DND-41 (cell line): ENCODE results near the gene USP13.

Source experiments
- ATAC-seq: fragments of 200-7000 bp; cut with Tn5 transposase; 3 replicates; pipeline ENCODE4 v1.9.1; 2021; ENCODE audit warnings: low read depth; ENCODE audit not compliant: insufficient read depth
- DNase-seq: peaks from one replicate; pipeline ENCODE4 v3.0.0-alpha.2; 2020
- H2AFZ ChIP-seq: 2 replicates; pipeline ENCODE4 v1.6.0; 2012; ENCODE audit warnings: low read depth, low read length
- H3K27ac ChIP-seq: 2 replicates; pipeline ENCODE4 v1.5.1; 2012; ENCODE audit warnings: low read length, inconsistent platforms
- H3K27me3 ChIP-seq: fragments of 200-600 bp; sonication (generic); 2 replicates; pipeline ENCODE4 v1.6.0; 2012; ENCODE audit warnings: low read length, mild to moderate bottlenecking, inconsistent platforms; ENCODE audit not compliant: insufficient read depth, poor library complexity
- H3K36me3 ChIP-seq: 2 replicates; pipeline ENCODE4 v1.5.1; 2012; ENCODE audit warnings: low read length, inconsistent platforms; ENCODE audit not compliant: insufficient read depth
- H3K4me1 ChIP-seq: 2 replicates; pipeline ENCODE4 v1.5.1; 2012; ENCODE audit warnings: mild to moderate bottlenecking, low read length; ENCODE audit not compliant: insufficient read depth
- H3K4me2 ChIP-seq: 2 replicates; pipeline ENCODE4 v1.6.0; 2012; ENCODE audit warnings: mild to moderate bottlenecking, moderate library complexity, low read length, inconsistent platforms; ENCODE audit not compliant: insufficient read depth
- H3K4me3 ChIP-seq, 2 experiments: fragments of 200-600 bp in 1 of 2; shearing (Covaris generic) in 1 of 2; 2 replicates each; pipeline ENCODE4 v1.5.1; 2012 to 2016; ENCODE audit warnings: inconsistent platforms in 2 of 2, low read length in 2 of 2, mild to moderate bottlenecking in 2 of 2, low read depth in 1 of 2, moderate library complexity in 1 of 2
- H3K79me2 ChIP-seq: 2 replicates; pipeline ENCODE4 v1.6.0; 2012; ENCODE audit warnings: low read length, inconsistent platforms; ENCODE audit not compliant: insufficient read depth
- H3K9ac ChIP-seq: 2 replicates; pipeline ENCODE4 v1.6.0; 2012; ENCODE audit warnings: low read depth, mild to moderate bottlenecking, inconsistent platforms, low read length, moderate library complexity
- H3K9me3 ChIP-seq: 2 replicates; pipeline ENCODE4 v1.5.1; 2012; ENCODE audit warnings: low read length, moderate library complexity, mild to moderate bottlenecking, inconsistent platforms; ENCODE audit not compliant: insufficient read depth, severe bottlenecking
- H4K20me1 ChIP-seq: 2 replicates; pipeline ENCODE4 v1.6.0; 2012; ENCODE audit warnings: low read length; ENCODE audit not compliant: insufficient read depth
- EZH2 ChIP-seq: IDR thresholded peaks from 3 replicates; pipeline ENCODE4 v1.6.1; 2012; ENCODE audit warnings: borderline replicate concordance, low read depth, mild to moderate bottlenecking, moderate library complexity, low read length, inconsistent platforms; ENCODE audit not compliant: severe bottlenecking
- TF ChIP-seq, protein P1 (sequence below): IDR thresholded peaks from 2 replicates; pipeline ENCODE4 v1.5.1; 2012; ENCODE audit warnings: borderline replicate concordance, low read length, moderate library complexity, mild to moderate bottlenecking; ENCODE audit not compliant: poor library complexity, severe bottlenecking; ENCODE audit errors: extremely low read depth

The USP13 gene

DNA sequence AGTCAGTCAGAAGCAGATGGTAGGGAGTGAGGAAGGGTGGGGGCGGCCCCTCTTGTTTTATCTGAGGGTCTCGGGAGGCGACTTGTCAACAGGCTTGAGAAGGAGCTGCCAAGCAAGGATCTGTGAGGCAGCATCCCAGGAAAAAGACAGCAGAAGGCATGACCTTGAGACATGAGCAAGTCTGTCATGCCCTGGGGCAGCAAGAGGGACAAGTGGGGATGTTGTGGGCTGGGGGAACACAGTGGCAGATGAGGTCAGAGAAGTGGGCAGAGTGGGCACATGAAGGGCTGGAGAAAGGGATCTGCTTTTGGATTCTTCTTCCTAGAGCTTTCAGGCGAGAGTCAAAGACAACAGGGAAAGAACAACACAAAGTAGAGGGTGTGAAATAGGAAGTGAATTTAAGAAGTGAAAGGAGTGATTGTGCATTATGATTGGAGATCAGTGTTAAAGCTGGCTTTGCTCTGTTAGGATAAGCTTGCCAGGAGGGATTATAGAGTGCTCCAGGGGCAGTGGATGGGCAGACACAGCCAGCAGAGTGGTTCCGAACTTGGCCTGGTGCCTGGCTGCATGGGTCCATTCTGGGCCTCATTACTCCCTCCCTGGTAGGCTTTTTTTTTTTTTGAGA, 73.3 kb downstream of the USP13 start:
- Histone ChIP-seq H3K79me2 (no peaks in the 10 kb centered on the region), H3K4me3 (no peak overlapping the region), H2AFZ (no peak overlapping the region), H3K27me3 (no peaks in the 10 kb centered on the region), H3K9me3 (no peaks in the 10 kb centered on the region), H3K27ac (no peak overlapping the region), H3K9ac (no peak overlapping the region), H3K36me3 (peaks cover 50% of the 10 kb centered on the region), H3K4me2 (no peak overlapping the region), H4K20me1 (no peaks in the 10 kb centered on the region), H3K4me1 (no peaks in the 10 kb centered on the region)
- ATAC-seq (no peak), DNase-seq (no peak)
- TF ChIP-seq EZH2, result no peak
- TF ChIP-seq, protein P1, sequence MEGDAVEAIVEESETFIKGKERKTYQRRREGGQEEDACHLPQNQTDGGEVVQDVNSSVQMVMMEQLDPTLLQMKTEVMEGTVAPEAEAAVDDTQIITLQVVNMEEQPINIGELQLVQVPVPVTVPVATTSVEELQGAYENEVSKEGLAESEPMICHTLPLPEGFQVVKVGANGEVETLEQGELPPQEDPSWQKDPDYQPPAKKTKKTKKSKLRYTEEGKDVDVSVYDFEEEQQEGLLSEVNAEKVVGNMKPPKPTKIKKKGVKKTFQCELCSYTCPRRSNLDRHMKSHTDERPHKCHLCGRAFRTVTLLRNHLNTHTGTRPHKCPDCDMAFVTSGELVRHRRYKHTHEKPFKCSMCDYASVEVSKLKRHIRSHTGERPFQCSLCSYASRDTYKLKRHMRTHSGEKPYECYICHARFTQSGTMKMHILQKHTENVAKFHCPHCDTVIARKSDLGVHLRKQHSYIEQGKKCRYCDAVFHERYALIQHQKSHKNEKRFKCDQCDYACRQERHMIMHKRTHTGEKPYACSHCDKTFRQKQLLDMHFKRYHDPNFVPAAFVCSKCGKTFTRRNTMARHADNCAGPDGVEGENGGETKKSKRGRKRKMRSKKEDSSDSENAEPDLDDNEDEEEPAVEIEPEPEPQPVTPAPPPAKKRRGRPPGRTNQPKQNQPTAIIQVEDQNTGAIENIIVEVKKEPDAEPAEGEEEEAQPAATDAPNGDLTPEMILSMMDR, result no peak

DNA sequence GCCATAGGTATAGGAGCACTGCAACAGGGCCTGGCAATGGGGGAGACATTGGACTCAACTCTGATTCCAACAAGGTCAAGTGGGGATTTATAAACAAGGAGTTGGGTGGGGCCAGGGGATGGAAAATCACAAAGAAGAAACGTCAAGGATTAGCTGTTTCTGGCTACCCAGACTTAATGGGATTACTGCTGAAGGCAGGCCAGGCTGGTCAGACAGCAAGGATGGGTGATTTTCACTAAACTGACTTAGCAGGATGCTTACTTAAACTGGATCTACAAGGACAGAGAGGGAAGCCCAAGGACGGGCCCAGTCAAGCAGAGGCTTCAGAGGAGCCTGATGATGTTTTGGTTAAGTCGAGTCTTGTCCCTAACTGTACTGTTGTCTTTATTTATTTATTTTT, 76.2 kb downstream of the USP13 start:
- TF ChIP-seq, protein P1, result no peak
- no peak for TF ChIP-seq EZH2
- no peak for ATAC-seq

DNA sequence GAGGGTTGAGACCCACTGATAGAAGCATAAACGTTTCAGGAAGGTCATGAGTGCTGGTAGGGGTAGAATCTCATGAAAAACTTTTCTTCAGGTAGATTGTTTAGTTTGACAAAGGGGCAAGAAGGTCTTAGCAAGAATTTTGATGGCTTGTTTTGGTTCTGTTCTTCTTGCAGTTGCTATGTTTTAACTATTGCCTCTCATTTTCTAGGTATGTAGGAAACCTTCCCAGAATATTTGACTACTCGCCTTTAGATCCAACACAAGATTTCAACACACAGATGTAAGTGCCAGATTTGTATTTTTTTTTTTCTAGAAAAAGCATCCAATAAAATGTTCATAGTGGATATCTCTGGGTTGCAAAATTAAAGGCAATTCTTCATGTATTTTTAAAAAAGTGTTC, 77.1 kb downstream of the USP13 start:
- no peak overlapping the region for H3K4me2 ChIP-seq
- ATAC-seq (no peak), DNase-seq (no peak)
- no peak overlapping the region for H2AFZ ChIP-seq
- H3K4me3 ChIP-seq, result no peak overlapping the region
- no peaks in the 10 kb centered on the region for H3K27me3 ChIP-seq
- H4K20me1 ChIP-seq, result no peaks in the 10 kb centered on the region
- H3K27ac ChIP-seq, result no peak overlapping the region
- no peaks in the 10 kb centered on the region for H3K9me3 ChIP-seq
- peaks cover 55% of the 10 kb centered on the region for H3K36me3 ChIP-seq
- no peaks in the 10 kb centered on the region for H3K4me1 ChIP-seq
- H3K79me2 ChIP-seq, result no peaks in the 10 kb centered on the region
- H3K9ac ChIP-seq, result no peak overlapping the region
- TF ChIP-seq, protein P1, result no peak
- no peak for TF ChIP-seq EZH2

More for the DNA sequence above, 76.2 kb downstream of the USP13 start:
- H3K4me2 ChIP-seq, result no peak overlapping the region
- no peak overlapping the region for H2AFZ ChIP-seq
- H3K36me3 ChIP-seq, result peaks cover 55% of the 10 kb centered on the region
- H3K79me2 ChIP-seq, result no peaks in the 10 kb centered on the region
- no peaks in the 10 kb centered on the region for H3K4me1 ChIP-seq
- no peaks in the 10 kb centered on the region for H3K9me3 ChIP-seq
- no peak overlapping the region for H3K4me3 ChIP-seq
- DNase-seq, result no peak
- H4K20me1 ChIP-seq, result no peaks in the 10 kb centered on the region
- no peaks in the 10 kb centered on the region for H3K27me3 ChIP-seq
- H3K9ac ChIP-seq, result no peak overlapping the region
- H3K27ac ChIP-seq, result no peak overlapping the region

DNA sequence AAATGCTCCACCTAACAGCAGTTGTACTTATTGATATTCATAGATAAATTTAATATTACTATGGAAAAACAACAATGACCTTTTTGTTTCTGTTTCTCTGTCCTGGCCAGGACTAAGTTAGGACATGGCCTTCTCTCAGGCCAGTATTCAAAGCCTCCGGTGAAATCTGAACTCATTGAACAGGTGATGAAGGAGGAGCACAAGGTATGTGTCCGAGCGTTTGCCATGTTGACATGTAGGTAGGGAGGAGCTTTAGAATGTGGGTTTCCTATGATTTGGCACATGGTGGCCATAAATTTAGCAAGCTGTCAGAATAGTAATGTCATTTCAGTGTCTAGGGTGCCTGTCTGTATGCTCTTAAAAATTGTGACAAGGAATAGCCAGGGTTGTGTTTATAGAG, 77.7 kb downstream of the USP13 start:
- TF ChIP-seq, protein P1, result no peak
- no peak for TF ChIP-seq EZH2
- Histone ChIP-seq H3K79me2 (no peaks in the 10 kb centered on the region), H3K27me3 (no peaks in the 10 kb centered on the region), H3K4me1 (no peaks in the 10 kb centered on the region), H4K20me1 (no peaks in the 10 kb centered on the region), H3K4me2 (no peak overlapping the region), H3K36me3 (peaks cover 54% of the 10 kb centered on the region), H3K27ac (no peak overlapping the region), H3K9ac (no peak overlapping the region), H3K9me3 (no peaks in the 10 kb centered on the region), H2AFZ (no peak overlapping the region), H3K4me3 (no peak overlapping the region)
- DNase-seq (no peak), ATAC-seq (no peak)
